ENCODE results near the gene ZSCAN32. TPM values are rescaled to one million over a fixed set of nuclear protein-coding genes. Genes with fewer than 3 reads are reported as not detected.
A peak's percentile ranks its signal among the peaks of the same experiment; 100 is the strongest.

Gene ZSCAN32
- total RNA-seq, 4 donors from 2014 or later: 9.7 to 20.9 (median 11.9) TPM

GRCh38 chr16:3431779-3432219 lies 31.0 kb upstream of the ZSCAN32 start:
- H3K27me3 ChIP-seq: no peaks in the 10 kb centered on the region
- peaks cover 8% of the 10 kb centered on the region for H3K36me3 ChIP-seq
- no peak overlapping the region for H3K27ac ChIP-seq
- WGBS: 76% methylated on average over 25 of the region's 26 CpGs
- no peaks in the 10 kb centered on the region for H3K4me1 ChIP-seq
- DNase-seq (ENCODE audit: low spot score in 2 of 2): peak in 1 of 2 donors; percentile 66
- H3K9me3 ChIP-seq: no peaks in the 10 kb centered on the region
- H3K4me3 ChIP-seq: peak overlapping the region; percentile 24
- TF ChIP-seq POLR2A (IDR thresholded peaks at IDR 0.05) (no peak), EP300 (IDR thresholded peaks at IDR 0.05) (no peak), CTCF (IDR thresholded peaks at IDR 0.05) (no peak), POLR2AphosphoS5 (IDR thresholded peaks at IDR 0.05) (no peak)

- Histone ChIP-seq H3K36me3 (peaks cover 4% of the 10 kb centered on the region), H3K4me3 (no peak overlapping the region), H3K9me3 (peaks cover 60% of the 10 kb centered on the region), H3K27ac (no peak overlapping the region), H3K27me3 (no peaks in the 10 kb centered on the region), H3K4me1 (no peaks in the 10 kb centered on the region)
- 48% methylated on average over 26 of the region's 29 CpGs for WGBS
- TF ChIP-seq EP300 (IDR thresholded peaks at IDR 0.05): no peak
- no peak for TF ChIP-seq CTCF (IDR thresholded peaks at IDR 0.05)
- no peak for TF ChIP-seq POLR2AphosphoS5 (IDR thresholded peaks at IDR 0.05)
- TF ChIP-seq POLR2A (IDR thresholded peaks at IDR 0.05): no peak
- DNase-seq (ENCODE audit: low spot score in 2 of 2): no peak
Observed at GRCh38 chr16:3413730-3414379, 13.1 kb upstream of the ZSCAN32 start.

- WGBS: 97% methylated on average over 12 of the region's 12 CpGs
- Histone ChIP-seq H3K27ac (no peak overlapping the region), H3K4me1 (no peaks in the 10 kb centered on the region), H3K36me3 (peaks cover 55% of the 10 kb centered on the region), H3K9me3 (peaks cover 59% of the 10 kb centered on the region), H3K4me3 (no peak overlapping the region), H3K27me3 (no peaks in the 10 kb centered on the region)
- no peak for TF ChIP-seq POLR2AphosphoS5 (IDR thresholded peaks at IDR 0.05)
- TF ChIP-seq CTCF (IDR thresholded peaks at IDR 0.05): no peak
- DNase-seq (ENCODE audit: low spot score in 2 of 2): no peak
Observed at GRCh38 chr16:3408561-3409197, 7.9 kb upstream of the ZSCAN32 start.

- peaks cover 16% of the 10 kb centered on the region for H3K4me1 ChIP-seq
- peak overlapping the region; percentile 87 for H3K27ac ChIP-seq
- 27% methylated on average over 12 of the region's 17 CpGs for WGBS
- peak overlapping the region; percentile 95 for H3K4me3 ChIP-seq
- TF ChIP-seq POLR2AphosphoS5 (IDR thresholded peaks at IDR 0.05): no peak
- TF ChIP-seq POLR2A (IDR thresholded peaks at IDR 0.05): no peak
- TF ChIP-seq EP300 (IDR thresholded peaks at IDR 0.05): no peak
- no peak for TF ChIP-seq CTCF (IDR thresholded peaks at IDR 0.05)
- H3K27me3 ChIP-seq: no peaks in the 10 kb centered on the region
- peaks cover 23% of the 10 kb centered on the region for H3K9me3 ChIP-seq
- peaks cover 44% of the 10 kb centered on the region for H3K36me3 ChIP-seq
- no peak for DNase-seq (ENCODE audit: low spot score in 2 of 2)
Observed at GRCh38 chr16:3401719-3402397, 1.1 kb upstream of the ZSCAN32 start.

GRCh38 chr16:3400446-3400778 lies 392 bp downstream of the ZSCAN32 start:
- 1% methylated on average over 12 of the region's 18 CpGs for WGBS
- TF ChIP-seq POLR2A (IDR thresholded peaks at IDR 0.05) (no peak), POLR2AphosphoS5 (IDR thresholded peaks at IDR 0.05) (no peak), CTCF (IDR thresholded peaks at IDR 0.05) (no peak), EP300 (IDR thresholded peaks at IDR 0.05) (no peak)
- DNase-seq (ENCODE audit: low spot score in 2 of 2): no peak

More at GRCh38 chr16:3400446-3400778, 392 bp downstream of the ZSCAN32 start:
- Histone ChIP-seq H3K36me3 (peaks cover 45% of the 10 kb centered on the region), H3K27me3 (no peaks in the 10 kb centered on the region), H3K9me3 (peaks cover 23% of the 10 kb centered on the region), H3K27ac (peak overlapping the region; percentile 87), H3K4me3 (peak overlapping the region; percentile 95), H3K4me1 (peaks cover 16% of the 10 kb centered on the region)
